Measurements from ENCODE around the gene TAS2R41.

Gene TAS2R41

GRCh38 chr7:143494622-143495021, 16.9 kb downstream of the TAS2R41 start:
- DNase-seq = no peak

GRCh38 chr7:143495851-143496250, 18.2 kb downstream of the TAS2R41 start:
- no peak for DNase-seq

GRCh38 chr7:143496263-143496662, 18.6 kb downstream of the TAS2R41 start:
- no peak for DNase-seq

GRCh38 chr7:143497008-143497795, 19.5 kb downstream of the TAS2R41 start:
- no peak for DNase-seq

- DNase-seq = no peak
These were observed 21.6 kb downstream of the TAS2R41 start for GRCh38 chr7:143499246-143499645.

- no peak for DNase-seq
These were observed 22.2 kb downstream of the TAS2R41 start for GRCh38 chr7:143499743-143500348.

GRCh38 chr7:143503261-143503660, 25.6 kb downstream of the TAS2R41 start:
- DNase-seq = no peak

- no peak for DNase-seq
These were observed 26.7 kb downstream of the TAS2R41 start for GRCh38 chr7:143504215-143504936.

- no peak for DNase-seq
These were observed 27.2 kb downstream of the TAS2R41 start for GRCh38 chr7:143504937-143505297.

GRCh38 chr7:143505838-143506237, 28.2 kb downstream of the TAS2R41 start:
- no peak for DNase-seq

GRCh38 chr7:143507094-143507518, 29.4 kb downstream of the TAS2R41 start:
- no peak for DNase-seq

- no peak for DNase-seq
These were observed 29.9 kb downstream of the TAS2R41 start for GRCh38 chr7:143507534-143508055.

GRCh38 chr7:143510854-143511592, 33.4 kb downstream of the TAS2R41 start:
- no peak for DNase-seq

GRCh38 chr7:143511593-143512047, 33.9 kb downstream of the TAS2R41 start:
- DNase-seq = no peak

GRCh38 chr7:143512488-143513340, 35.0 kb downstream of the TAS2R41 start:
- DNase-seq = no peak

- no peak for DNase-seq
These were observed 36.8 kb downstream of the TAS2R41 start for GRCh38 chr7:143514487-143514886.

GRCh38 chr7:143514995-143515735, 37.5 kb downstream of the TAS2R41 start:
- DNase-seq = no peak

- DNase-seq = no peak
These were observed 39.3 kb downstream of the TAS2R41 start for GRCh38 chr7:143516981-143517380.

GRCh38 chr7:143518521-143518920, 40.8 kb downstream of the TAS2R41 start:
- no peak for DNase-seq

- DNase-seq = no peak
These were observed 41.3 kb downstream of the TAS2R41 start for GRCh38 chr7:143518941-143519340.

Data from NCI-H446 (cell line).